DND-41 (cell line): Measurements from ENCODE around the gene WDR17.

Experiments
- ATAC-seq: fragments of 200-7000 bp; cut with Tn5 transposase; 3 replicates; pipeline ENCODE4 v1.9.1; 2021; ENCODE audit warnings: low read depth; ENCODE audit not compliant: insufficient read depth
- DNase-seq: peaks from one replicate; pipeline ENCODE4 v3.0.0-alpha.2; 2020
- H2AFZ ChIP-seq: 2 replicates; pipeline ENCODE4 v1.6.0; 2012; ENCODE audit warnings: low read depth, low read length
- H3K27ac ChIP-seq: 2 replicates; pipeline ENCODE4 v1.5.1; 2012; ENCODE audit warnings: low read length, inconsistent platforms
- H3K27me3 ChIP-seq: fragments of 200-600 bp; sonication (generic); 2 replicates; pipeline ENCODE4 v1.6.0; 2012; ENCODE audit warnings: low read length, mild to moderate bottlenecking, inconsistent platforms; ENCODE audit not compliant: insufficient read depth, poor library complexity
- H3K36me3 ChIP-seq: 2 replicates; pipeline ENCODE4 v1.5.1; 2012; ENCODE audit warnings: low read length, inconsistent platforms; ENCODE audit not compliant: insufficient read depth
- H3K4me1 ChIP-seq: 2 replicates; pipeline ENCODE4 v1.5.1; 2012; ENCODE audit warnings: mild to moderate bottlenecking, low read length; ENCODE audit not compliant: insufficient read depth
- H3K4me2 ChIP-seq: 2 replicates; pipeline ENCODE4 v1.6.0; 2012; ENCODE audit warnings: mild to moderate bottlenecking, moderate library complexity, low read length, inconsistent platforms; ENCODE audit not compliant: insufficient read depth
- H3K4me3 ChIP-seq, 2 experiments: fragments of 200-600 bp in 1 of 2; shearing (Covaris generic) in 1 of 2; 2 replicates each; pipeline ENCODE4 v1.5.1; 2012 to 2016; ENCODE audit warnings: inconsistent platforms in 2 of 2, low read length in 2 of 2, mild to moderate bottlenecking in 2 of 2, low read depth in 1 of 2, moderate library complexity in 1 of 2
- H3K79me2 ChIP-seq: 2 replicates; pipeline ENCODE4 v1.6.0; 2012; ENCODE audit warnings: low read length, inconsistent platforms; ENCODE audit not compliant: insufficient read depth
- H3K9ac ChIP-seq: 2 replicates; pipeline ENCODE4 v1.6.0; 2012; ENCODE audit warnings: low read depth, mild to moderate bottlenecking, inconsistent platforms, low read length, moderate library complexity
- H3K9me3 ChIP-seq: 2 replicates; pipeline ENCODE4 v1.5.1; 2012; ENCODE audit warnings: low read length, moderate library complexity, mild to moderate bottlenecking, inconsistent platforms; ENCODE audit not compliant: insufficient read depth, severe bottlenecking
- H4K20me1 ChIP-seq: 2 replicates; pipeline ENCODE4 v1.6.0; 2012; ENCODE audit warnings: low read length; ENCODE audit not compliant: insufficient read depth
- CTCF ChIP-seq: IDR thresholded peaks from 2 replicates; pipeline ENCODE4 v1.5.1; 2012; ENCODE audit warnings: borderline replicate concordance, low read length, moderate library complexity, mild to moderate bottlenecking; ENCODE audit not compliant: poor library complexity, severe bottlenecking; ENCODE audit errors: extremely low read depth
- EZH2 ChIP-seq: IDR thresholded peaks from 3 replicates; pipeline ENCODE4 v1.6.1; 2012; ENCODE audit warnings: borderline replicate concordance, low read depth, mild to moderate bottlenecking, moderate library complexity, low read length, inconsistent platforms; ENCODE audit not compliant: severe bottlenecking

WDR17 gene

GRCh38 chr4:176043838-176044588, 21.6 kb upstream of the WDR17 start:
- no peak overlapping the region for H3K4me2 ChIP-seq
- no peak overlapping the region for H2AFZ ChIP-seq

GRCh38 chr4:176044589-176044951, 21.1 kb upstream of the WDR17 start:
- Histone ChIP-seq H3K79me2 (no peaks in the 10 kb centered on the region), H3K27me3 (no peaks in the 10 kb centered on the region), H2AFZ (no peak overlapping the region), H4K20me1 (no peaks in the 10 kb centered on the region), H3K9me3 (no peaks in the 10 kb centered on the region), H3K4me2 (no peak overlapping the region), H3K4me3 (no peak overlapping the region), H3K4me1 (no peaks in the 10 kb centered on the region), H3K36me3 (no peaks in the 10 kb centered on the region), H3K9ac (no peak overlapping the region), H3K27ac (no peak overlapping the region)
- no peak for DNase-seq
- ATAC-seq = no peak
- no peak for TF ChIP-seq CTCF
- TF ChIP-seq EZH2 = no peak

More at GRCh38 chr4:176043838-176044588, 21.6 kb upstream of the WDR17 start:
- Histone ChIP-seq H3K27me3 (no peaks in the 10 kb centered on the region), H3K9me3 (no peaks in the 10 kb centered on the region), H3K4me1 (no peaks in the 10 kb centered on the region), H3K9ac (no peak overlapping the region), H3K36me3 (no peaks in the 10 kb centered on the region), H4K20me1 (no peaks in the 10 kb centered on the region), H3K4me3 (no peak overlapping the region), H3K79me2 (no peaks in the 10 kb centered on the region), H3K27ac (no peak overlapping the region)
- TF ChIP-seq CTCF (no peak), EZH2 (no peak)
- ATAC-seq = no peak
- no peak for DNase-seq

- Histone ChIP-seq H3K4me1 (no peaks in the 10 kb centered on the region), H3K4me2 (no peak overlapping the region), H2AFZ (no peak overlapping the region), H3K36me3 (no peaks in the 10 kb centered on the region), H3K9ac (no peak overlapping the region), H3K79me2 (no peaks in the 10 kb centered on the region), H3K27me3 (no peaks in the 10 kb centered on the region), H3K4me3 (no peak overlapping the region), H3K27ac (no peak overlapping the region), H3K9me3 (no peaks in the 10 kb centered on the region), H4K20me1 (no peaks in the 10 kb centered on the region)
- no peak for TF ChIP-seq EZH2
- TF ChIP-seq CTCF = no peak
- DNase-seq = no peak
- ATAC-seq = no peak
Observed at GRCh38 chr4:176048631-176049030, 17.0 kb upstream of the WDR17 start.

GRCh38 chr4:176052744-176053143, 12.9 kb upstream of the WDR17 start:
- H3K4me1 ChIP-seq = no peaks in the 10 kb centered on the region
- no peaks in the 10 kb centered on the region for H4K20me1 ChIP-seq
- no peak for DNase-seq
- H2AFZ ChIP-seq = no peak overlapping the region
- no peaks in the 10 kb centered on the region for H3K9me3 ChIP-seq
- no peaks in the 10 kb centered on the region for H3K79me2 ChIP-seq
- H3K4me3 ChIP-seq = no peak overlapping the region
- H3K27me3 ChIP-seq = no peaks in the 10 kb centered on the region
- H3K9ac ChIP-seq = no peak overlapping the region
- no peak for ATAC-seq
- no peaks in the 10 kb centered on the region for H3K36me3 ChIP-seq
- H3K4me2 ChIP-seq = no peak overlapping the region
- TF ChIP-seq CTCF (no peak), EZH2 (no peak)
- H3K27ac ChIP-seq = no peak overlapping the region
